Hepatocyte (in vitro differentiated cells): ENCODE results near the gene IRF5. TPM values are rescaled to one million over a fixed set of nuclear protein-coding genes. Genes with fewer than 3 reads are reported as not detected.

Experiments
- DNase-seq: peaks from one replicate; pipeline ENCODE4 v3.0.0-alpha.2; 2016; ENCODE audit warnings: low spot score
- H2AFZ ChIP-seq: fragments of 200-600 bp; sonication (generic); 2 replicates; pipeline ENCODE4 v1.6.0; 2016; ENCODE audit warnings: antibody characterized with exemption, mild to moderate bottlenecking
- H3K27ac ChIP-seq: fragments of 200-600 bp; sonication (generic); 2 replicates; pipeline ENCODE4 v1.5.1; 2016; ENCODE audit warnings: mild to moderate bottlenecking
- H3K27me3 ChIP-seq: fragments of 200-600 bp; sonication (generic); 2 replicates; pipeline ENCODE4 v1.6.1; 2016
- H3K36me3 ChIP-seq: fragments of 200-600 bp; sonication (generic); replicated peaks from 2 replicates; pipeline ENCODE4 v1.5.1; 2016; ENCODE audit warnings: low read depth; ENCODE audit not compliant: insufficient read depth
- H3K4me1 ChIP-seq: fragments of 200-600 bp; sonication (generic); 2 replicates; pipeline ENCODE4 v1.5.1; 2016; ENCODE audit warnings: mild to moderate bottlenecking, moderate library complexity; ENCODE audit not compliant: insufficient read depth
- H3K4me2 ChIP-seq: fragments of 200-600 bp; sonication (generic); 2 replicates; pipeline ENCODE4 v1.6.0; 2016
- H3K4me3 ChIP-seq: fragments of 200-600 bp; sonication (generic); 2 replicates; pipeline ENCODE4 v1.5.1; 2016; ENCODE audit warnings: mild to moderate bottlenecking
- H3K79me2 ChIP-seq: fragments of 200-600 bp; sonication (generic); 2 replicates; pipeline ENCODE4 v1.6.0; 2017; ENCODE audit warnings: mild to moderate bottlenecking
- H3K9me2 ChIP-seq: fragments of 200-600 bp; sonication (generic); replicated peaks from 2 replicates; pipeline ENCODE4 v1.6.0; 2017; ENCODE audit warnings: mild to moderate bottlenecking; ENCODE audit not compliant: insufficient read depth
- H3K9me3 ChIP-seq: fragments of 200-600 bp; sonication (generic); 2 replicates; pipeline ENCODE4 v1.5.1; 2016; ENCODE audit warnings: low read depth, mild to moderate bottlenecking
- H4K20me1 ChIP-seq: fragments of 200-600 bp; sonication (generic); 2 replicates; pipeline ENCODE4 v1.6.0; 2016; ENCODE audit warnings: mild to moderate bottlenecking; ENCODE audit not compliant: insufficient read depth, poor library complexity, severe bottlenecking
- EZH2 ChIP-seq: fragments of 200-600 bp; sonication (generic); IDR thresholded peaks from 2 replicates; pipeline ENCODE4 v1.6.1; 2016; ENCODE audit warnings: antibody characterized with exemption, mild to moderate bottlenecking, borderline replicate concordance
- EZH2phosphoT487 ChIP-seq: fragments of 200-600 bp; sonication (generic); IDR thresholded peaks from one replicate; pipeline ENCODE4 v1.6.1; 2018; ENCODE audit warnings: antibody characterized with exemption, mild to moderate bottlenecking, low read depth, moderate library complexity; ENCODE audit not compliant: unreplicated experiment, severe bottlenecking
- WGBS: methylation state at CpG from one replicate; pipeline ENCODE4 v1.1.6; 2016; ENCODE audit warnings: low lambda C conversion rate; ENCODE audit errors: missing lambda C conversion rate; 5-methylcytosine and 5-hydroxymethylcytosine counted together
- polyA plus RNA-seq: library from polyadenylated mRNA; unstranded; fragments of >200 nt; fragmentation: Nextera tagmentation; extraction: Ambion mirVana; gene quantifications from 2 replicates; pipeline ENCODE4 v1.2.1, GENCODE V29; 2016
- total RNA-seq: library from RNA; depleted of rRNA; stranded (reverse); fragments of >200 nt; gene quantifications from 2 replicates; pipeline ENCODE4 v1.2.3, GENCODE V29; 2014
- TF ChIP-seq, protein P1 (sequence below): fragments of 200-600 bp; sonication (generic); IDR thresholded peaks from 2 replicates; pipeline ENCODE4 v1.5.1; 2016; ENCODE audit warnings: antibody characterized with exemption, mild to moderate bottlenecking; ENCODE audit not compliant: poor library complexity

The IRF5 gene
- total and polyA plus RNA-seq, 2 experiments from 2014 or later = 0.73 TPM; not detected in 1

DNA sequence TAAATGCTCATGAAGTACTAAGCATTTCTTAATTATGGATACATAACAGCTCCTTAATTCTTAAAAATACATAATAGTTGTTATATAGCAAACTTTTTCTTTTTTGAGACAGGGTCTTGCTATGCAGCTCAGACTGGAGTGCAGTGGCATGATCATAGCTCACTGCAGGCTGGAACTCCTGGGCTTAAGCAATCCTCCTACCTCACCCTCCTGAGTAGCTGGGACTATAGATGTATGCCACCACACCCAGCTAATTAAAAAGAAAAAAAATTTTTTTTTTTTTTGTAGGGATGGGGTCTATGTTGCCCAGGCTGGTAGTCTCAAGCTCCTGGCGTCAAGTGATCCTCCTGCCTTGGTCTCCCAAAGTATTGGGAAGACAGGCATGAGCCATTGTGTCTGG is 30.9 kb downstream of the IRF5 start:
- 95% methylated on average over 1 of the region's 1 CpG for WGBS
- no peaks in the 10 kb centered on the region for H3K9me3 ChIP-seq
- TF ChIP-seq, protein P1, sequence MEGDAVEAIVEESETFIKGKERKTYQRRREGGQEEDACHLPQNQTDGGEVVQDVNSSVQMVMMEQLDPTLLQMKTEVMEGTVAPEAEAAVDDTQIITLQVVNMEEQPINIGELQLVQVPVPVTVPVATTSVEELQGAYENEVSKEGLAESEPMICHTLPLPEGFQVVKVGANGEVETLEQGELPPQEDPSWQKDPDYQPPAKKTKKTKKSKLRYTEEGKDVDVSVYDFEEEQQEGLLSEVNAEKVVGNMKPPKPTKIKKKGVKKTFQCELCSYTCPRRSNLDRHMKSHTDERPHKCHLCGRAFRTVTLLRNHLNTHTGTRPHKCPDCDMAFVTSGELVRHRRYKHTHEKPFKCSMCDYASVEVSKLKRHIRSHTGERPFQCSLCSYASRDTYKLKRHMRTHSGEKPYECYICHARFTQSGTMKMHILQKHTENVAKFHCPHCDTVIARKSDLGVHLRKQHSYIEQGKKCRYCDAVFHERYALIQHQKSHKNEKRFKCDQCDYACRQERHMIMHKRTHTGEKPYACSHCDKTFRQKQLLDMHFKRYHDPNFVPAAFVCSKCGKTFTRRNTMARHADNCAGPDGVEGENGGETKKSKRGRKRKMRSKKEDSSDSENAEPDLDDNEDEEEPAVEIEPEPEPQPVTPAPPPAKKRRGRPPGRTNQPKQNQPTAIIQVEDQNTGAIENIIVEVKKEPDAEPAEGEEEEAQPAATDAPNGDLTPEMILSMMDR = no peak
- TF ChIP-seq EZH2phosphoT487 = no peak
- no peak for TF ChIP-seq EZH2
- H3K4me3 ChIP-seq = no peak overlapping the region
- DNase-seq = no peak
- H3K79me2 ChIP-seq = no peaks in the 10 kb centered on the region
- H3K9me2 ChIP-seq = no peaks in the 10 kb centered on the region
- H2AFZ ChIP-seq = no peak overlapping the region
- H3K4me1 ChIP-seq = no peaks in the 10 kb centered on the region
- H3K27me3 ChIP-seq = no peaks in the 10 kb centered on the region
- peaks cover 4% of the 10 kb centered on the region for H3K36me3 ChIP-seq
- no peak overlapping the region for H3K4me2 ChIP-seq
- peaks cover 3% of the 10 kb centered on the region for H4K20me1 ChIP-seq
- no peak overlapping the region for H3K27ac ChIP-seq

DNA sequence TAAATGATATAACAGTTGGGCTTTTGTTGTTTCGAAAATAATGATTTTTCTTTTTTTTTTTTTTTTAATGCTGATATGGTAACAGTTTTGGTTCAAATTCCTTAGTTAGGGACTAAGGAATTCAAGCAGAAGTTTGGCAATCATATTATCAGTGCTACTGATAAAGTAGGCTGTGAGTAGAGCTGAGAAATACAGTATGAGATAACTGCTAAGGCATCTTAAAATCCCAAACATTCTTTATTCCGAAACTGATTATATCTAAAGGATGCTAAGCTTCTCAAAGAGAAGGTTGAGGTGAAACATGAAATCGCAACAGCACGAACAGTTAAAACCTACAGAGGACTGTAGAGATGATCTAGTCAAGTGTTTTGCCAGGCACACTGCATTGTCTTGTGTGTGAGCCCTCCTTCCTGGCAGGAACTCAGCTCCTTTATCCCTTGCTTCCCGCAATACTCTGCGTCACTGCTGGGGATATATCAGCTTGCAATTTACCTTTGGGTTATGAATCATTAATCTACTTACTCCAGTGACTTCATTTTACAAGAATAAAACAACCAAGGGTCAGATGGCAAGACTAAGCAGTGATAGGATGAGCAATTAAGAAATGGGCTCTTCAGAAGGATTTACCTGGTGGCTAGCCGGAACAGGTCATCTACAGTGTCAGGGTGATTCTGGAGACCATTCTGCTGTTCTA is 36.7 kb downstream of the IRF5 start:
- Histone ChIP-seq H3K36me3 (peaks cover 4% of the 10 kb centered on the region), H4K20me1 (peaks cover under 1% of the 10 kb centered on the region), H2AFZ (no peak overlapping the region), H3K4me2 (no peak overlapping the region), H3K27ac (no peak overlapping the region), H3K4me3 (no peak overlapping the region), H3K9me3 (no peaks in the 10 kb centered on the region), H3K9me2 (no peaks in the 10 kb centered on the region), H3K79me2 (no peaks in the 10 kb centered on the region), H3K27me3 (no peaks in the 10 kb centered on the region), H3K4me1 (no peaks in the 10 kb centered on the region)
- WGBS = 82% methylated on average over 7 of the region's 7 CpGs
- TF ChIP-seq EZH2phosphoT487 (no peak), EZH2 (no peak)
- TF ChIP-seq, protein P1 = no peak
- DNase-seq = no peak

DNA sequence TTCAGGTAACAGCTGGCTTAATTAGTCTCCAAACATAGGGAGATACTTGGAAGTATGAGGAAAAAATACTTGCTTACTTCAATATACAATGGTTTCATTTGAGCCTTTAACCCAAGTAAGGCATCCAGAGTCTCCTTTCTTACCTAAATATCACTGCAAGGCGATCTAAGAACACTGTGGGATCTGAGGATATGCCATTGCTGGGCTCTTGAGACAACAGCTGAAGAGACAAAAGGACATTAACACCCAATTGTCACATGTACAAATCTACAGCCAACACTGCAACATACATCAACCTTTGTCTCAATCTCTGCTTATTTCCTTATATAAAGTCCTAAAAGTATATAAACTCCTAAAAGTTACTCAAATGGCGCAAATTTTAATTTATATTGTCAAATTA is 44.4 kb downstream of the IRF5 start:
- Histone ChIP-seq H3K27ac (no peak overlapping the region), H3K9me2 (no peaks in the 10 kb centered on the region), H3K4me1 (no peaks in the 10 kb centered on the region), H3K4me3 (no peak overlapping the region), H3K36me3 (no peaks in the 10 kb centered on the region), H3K79me2 (no peaks in the 10 kb centered on the region), H3K4me2 (no peak overlapping the region), H4K20me1 (no peaks in the 10 kb centered on the region), H2AFZ (no peak overlapping the region), H3K9me3 (no peaks in the 10 kb centered on the region), H3K27me3 (no peaks in the 10 kb centered on the region)
- TF ChIP-seq EZH2 (no peak), EZH2phosphoT487 (no peak)
- TF ChIP-seq, protein P1 = no peak
- no peak for DNase-seq
- WGBS = 95% methylated on average over 2 of the region's 2 CpGs
